Central memory CD8-positive, alpha-beta T cell (primary cell): ENCODE measurements around the gene SLC25A24.

Experiments used
- ATAC-seq: fragments of 150-1000 bp; cut with Tn5 transposase; replicated peaks from 2 replicates; pipeline ENCODE4 v1.10.0; 2022; ENCODE audit warnings: mild to moderate bottlenecking, moderate FRiP score, moderate number of reproducible peaks; ENCODE audit not compliant: poor library complexity, severe bottlenecking; ENCODE audit errors: extremely low read depth
- DNase-seq, 2 donors: peaks; one replicate each; pipeline ENCODE4 v3.0.0; 2021; ENCODE audit warnings: low spot score in 2 of 2
- H3K27ac Mint-ChIP-seq: one replicate; pipeline ENCODE4 v1.8.0; 2022; ENCODE audit warnings: low read depth, mild to moderate bottlenecking, moderate library complexity, mixed read lengths
- H3K27me3 Mint-ChIP-seq: one replicate; pipeline ENCODE4 v1.8.0; 2022; ENCODE audit warnings: mixed read lengths
- H3K36me3 Mint-ChIP-seq: one replicate; pipeline ENCODE4 v1.8.0; 2022; ENCODE audit warnings: mild to moderate bottlenecking, moderate library complexity, mixed read lengths; ENCODE audit not compliant: insufficient read depth
- H3K4me1 Mint-ChIP-seq: one replicate; pipeline ENCODE4 v1.8.0; 2022; ENCODE audit warnings: mixed read lengths
- H3K4me3 Mint-ChIP-seq: one replicate; pipeline ENCODE4 v1.8.0; 2022; ENCODE audit warnings: mild to moderate bottlenecking, moderate library complexity, mixed read lengths
- H3K9me3 Mint-ChIP-seq: one replicate; pipeline ENCODE4 v1.8.0; 2022; ENCODE audit warnings: mixed read lengths

The SLC25A24 gene

GRCh38 chr1:108124023-108124422 lies 76.1 kb downstream of the SLC25A24 start:
- ATAC-seq (no peak), DNase-seq (no peak)
- Mint-ChIP-seq H3K4me1 (peaks cover 9% of the 10 kb centered on the region), H3K4me3 (no peak overlapping the region), H3K9me3 (no peaks in the 10 kb centered on the region), H3K27ac (no peak overlapping the region), H3K36me3 (peaks cover 2% of the 10 kb centered on the region), H3K27me3 (peaks cover 10% of the 10 kb centered on the region)

- no peak for DNase-seq
- Mint-ChIP-seq H3K27me3 (peaks cover 10% of the 10 kb centered on the region), H3K4me3 (no peak overlapping the region), H3K36me3 (no peaks in the 10 kb centered on the region), H3K27ac (no peak overlapping the region), H3K4me1 (peaks cover 16% of the 10 kb centered on the region), H3K9me3 (no peaks in the 10 kb centered on the region)
- no peak for ATAC-seq
Measured at GRCh38 chr1:108121358-108122143, 78.6 kb downstream of the SLC25A24 start.

GRCh38 chr1:108120163-108120562 lies 80.0 kb downstream of the SLC25A24 start:
- H3K9me3 Mint-ChIP-seq = no peaks in the 10 kb centered on the region
- H3K27ac Mint-ChIP-seq = peak overlapping the region; percentile 1

GRCh38 chr1:108119500-108119899 lies 80.6 kb downstream of the SLC25A24 start:
- ATAC-seq = no peak
- peaks cover 11% of the 10 kb centered on the region for H3K4me1 Mint-ChIP-seq
- H3K9me3 Mint-ChIP-seq = no peaks in the 10 kb centered on the region
- DNase-seq = no peak
- H3K27ac Mint-ChIP-seq = peak overlapping the region; percentile 1
- no peaks in the 10 kb centered on the region for H3K36me3 Mint-ChIP-seq
- H3K27me3 Mint-ChIP-seq = peaks cover 10% of the 10 kb centered on the region
- H3K4me3 Mint-ChIP-seq = no peak overlapping the region

More at GRCh38 chr1:108120163-108120562, 80.0 kb downstream of the SLC25A24 start:
- ATAC-seq (no peak), DNase-seq (no peak)
- no peaks in the 10 kb centered on the region for H3K36me3 Mint-ChIP-seq
- H3K4me1 Mint-ChIP-seq = peaks cover 11% of the 10 kb centered on the region
- no peak overlapping the region for H3K4me3 Mint-ChIP-seq
- H3K27me3 Mint-ChIP-seq = peaks cover 10% of the 10 kb centered on the region

GRCh38 chr1:108117945-108118902 lies 81.9 kb downstream of the SLC25A24 start:
- DNase-seq = no peak

GRCh38 chr1:108117237-108117636 lies 82.9 kb downstream of the SLC25A24 start:
- no peaks in the 10 kb centered on the region for H3K36me3 Mint-ChIP-seq
- no peak overlapping the region for H3K4me3 Mint-ChIP-seq
- H3K9me3 Mint-ChIP-seq = no peaks in the 10 kb centered on the region
- peaks cover 2% of the 10 kb centered on the region for H3K27me3 Mint-ChIP-seq
- DNase-seq = no peak
- peaks cover 7% of the 10 kb centered on the region for H3K4me1 Mint-ChIP-seq
- ATAC-seq = no peak
- no peak overlapping the region for H3K27ac Mint-ChIP-seq

More at GRCh38 chr1:108117945-108118902, 81.9 kb downstream of the SLC25A24 start:
- Mint-ChIP-seq H3K9me3 (no peaks in the 10 kb centered on the region), H3K4me1 (peaks cover 11% of the 10 kb centered on the region), H3K4me3 (no peak overlapping the region), H3K27ac (peak overlapping the region; percentile 23), H3K27me3 (peaks cover 10% of the 10 kb centered on the region), H3K36me3 (no peaks in the 10 kb centered on the region)
- no peak for ATAC-seq

- peaks cover 7% of the 10 kb centered on the region for H3K4me1 Mint-ChIP-seq
- no peaks in the 10 kb centered on the region for H3K9me3 Mint-ChIP-seq
- no peak for ATAC-seq
- no peak overlapping the region for H3K27ac Mint-ChIP-seq
- DNase-seq = no peak
- H3K27me3 Mint-ChIP-seq = no peaks in the 10 kb centered on the region
- no peaks in the 10 kb centered on the region for H3K36me3 Mint-ChIP-seq
- no peak overlapping the region for H3K4me3 Mint-ChIP-seq
Measured at GRCh38 chr1:108114033-108114599, 86.0 kb downstream of the SLC25A24 start.

GRCh38 chr1:108113496-108113895 lies 86.6 kb downstream of the SLC25A24 start:
- H3K27ac Mint-ChIP-seq = no peak overlapping the region
- peaks cover 7% of the 10 kb centered on the region for H3K4me1 Mint-ChIP-seq
- no peak for ATAC-seq
- H3K4me3 Mint-ChIP-seq = no peak overlapping the region
- DNase-seq = no peak
- H3K9me3 Mint-ChIP-seq = no peaks in the 10 kb centered on the region
- no peaks in the 10 kb centered on the region for H3K36me3 Mint-ChIP-seq
- H3K27me3 Mint-ChIP-seq = no peaks in the 10 kb centered on the region

- Mint-ChIP-seq H3K4me1 (no peaks in the 10 kb centered on the region), H3K27me3 (no peaks in the 10 kb centered on the region), H3K27ac (no peak overlapping the region)
Measured at GRCh38 chr1:108109295-108109973, 90.7 kb downstream of the SLC25A24 start.

GRCh38 chr1:108108119-108108518 lies 92.0 kb downstream of the SLC25A24 start:
- DNase-seq = no peak
- no peaks in the 10 kb centered on the region for H3K4me1 Mint-ChIP-seq
- ATAC-seq = no peak
- no peak overlapping the region for H3K27ac Mint-ChIP-seq
- H3K27me3 Mint-ChIP-seq = no peaks in the 10 kb centered on the region
- no peak overlapping the region for H3K4me3 Mint-ChIP-seq
- no peaks in the 10 kb centered on the region for H3K9me3 Mint-ChIP-seq
- peaks cover 2% of the 10 kb centered on the region for H3K36me3 Mint-ChIP-seq

More at GRCh38 chr1:108109295-108109973, 90.7 kb downstream of the SLC25A24 start:
- DNase-seq (no peak), ATAC-seq (no peak)
- H3K4me3 Mint-ChIP-seq = no peak overlapping the region
- no peaks in the 10 kb centered on the region for H3K9me3 Mint-ChIP-seq
- H3K36me3 Mint-ChIP-seq = peaks cover 2% of the 10 kb centered on the region

- no peak overlapping the region for H3K4me3 Mint-ChIP-seq
- H3K27me3 Mint-ChIP-seq = no peaks in the 10 kb centered on the region
- no peaks in the 10 kb centered on the region for H3K9me3 Mint-ChIP-seq
- peaks cover 2% of the 10 kb centered on the region for H3K36me3 Mint-ChIP-seq
- H3K4me1 Mint-ChIP-seq = no peaks in the 10 kb centered on the region
- DNase-seq (no peak), ATAC-seq (no peak)
- H3K27ac Mint-ChIP-seq = no peak overlapping the region
Measured at GRCh38 chr1:108107658-108108057, 92.5 kb downstream of the SLC25A24 start.

- Mint-ChIP-seq H3K9me3 (no peaks in the 10 kb centered on the region), H3K4me1 (no peaks in the 10 kb centered on the region), H3K36me3 (peaks cover 2% of the 10 kb centered on the region), H3K27me3 (no peaks in the 10 kb centered on the region), H3K4me3 (no peak overlapping the region), H3K27ac (no peak overlapping the region)
- ATAC-seq (no peak), DNase-seq (no peak)
Measured at GRCh38 chr1:108106775-108107174, 93.4 kb downstream of the SLC25A24 start.
